ENCODE measurements around the gene MID1IP1.

Gene MID1IP1

GRCh38 chrX:38816155-38816554, 14.9 kb downstream of the MID1IP1 start:
- DNase-seq (ENCODE audit: low read depth) = no peak

GRCh38 chrX:38817004-38817703, 15.9 kb downstream of the MID1IP1 start:
- no peak for DNase-seq (ENCODE audit: low read depth)

GRCh38 chrX:38819163-38819562, 17.9 kb downstream of the MID1IP1 start:
- DNase-seq (ENCODE audit: low read depth) = no peak

GRCh38 chrX:38819709-38820108, 18.4 kb downstream of the MID1IP1 start:
- no peak for DNase-seq (ENCODE audit: low read depth)

DNA sequence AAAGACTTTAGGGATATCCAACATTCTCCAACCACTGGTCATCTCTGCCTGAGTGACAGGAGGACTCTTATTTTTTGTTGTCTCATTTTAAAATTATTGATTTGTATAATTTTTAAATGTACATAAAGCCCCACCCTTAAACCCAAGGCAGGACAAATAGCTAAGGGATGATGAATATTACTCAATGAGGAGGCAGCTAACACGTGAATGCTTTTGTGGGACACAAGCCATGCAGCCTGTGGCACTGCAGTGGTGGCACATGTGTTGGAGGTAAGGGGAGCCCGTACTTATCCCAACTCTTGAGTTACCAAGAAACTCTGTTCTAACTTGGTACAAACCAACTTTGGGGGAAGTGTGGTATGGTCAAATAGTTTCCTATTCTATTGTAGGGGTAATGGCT, 19.5 kb downstream of the MID1IP1 start:
- DNase-seq (ENCODE audit: low read depth) = no peak

DNA sequence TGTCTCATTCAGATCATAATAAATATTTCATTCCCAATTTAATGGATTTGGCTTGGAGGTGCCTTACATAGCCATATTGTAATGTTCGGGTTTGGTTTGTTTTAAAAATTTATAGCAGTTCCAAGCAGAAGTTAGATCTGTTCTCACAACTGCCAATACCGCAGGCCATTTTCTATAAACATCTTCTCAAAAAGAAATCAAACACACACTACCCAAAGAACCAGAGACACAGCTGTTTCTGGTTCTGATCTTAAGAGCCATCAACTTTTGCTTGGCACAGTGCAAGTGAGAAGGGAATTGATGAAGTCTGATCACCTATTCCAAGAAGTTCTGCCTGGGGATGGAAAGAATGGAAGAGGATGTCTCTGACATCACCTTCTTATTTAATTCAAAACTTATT, 22.9 kb downstream of the MID1IP1 start:
- DNase-seq (ENCODE audit: low read depth) = no peak

GRCh38 chrX:38831949-38832348, 30.7 kb downstream of the MID1IP1 start:
- DNase-seq (ENCODE audit: low read depth) = no peak

DNA sequence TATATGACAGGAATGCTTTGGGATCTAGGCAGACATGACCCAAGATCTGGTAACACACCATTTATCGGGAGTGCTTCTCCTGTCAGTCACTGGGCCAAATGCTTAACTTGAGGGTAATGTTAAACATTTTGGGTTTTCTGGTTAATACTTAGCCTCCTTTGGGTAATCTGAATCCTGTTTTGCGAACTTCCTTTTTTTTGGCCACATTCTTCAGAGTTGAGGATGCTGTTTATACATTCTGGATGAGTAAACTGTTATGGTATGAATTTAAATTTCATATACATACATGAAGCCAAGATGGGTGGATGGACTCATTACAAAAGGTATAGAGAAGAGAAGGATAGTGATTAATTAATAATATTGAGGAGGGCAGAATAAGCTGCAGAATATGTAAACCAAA, 36.1 kb downstream of the MID1IP1 start:
- no peak for DNase-seq (ENCODE audit: low read depth)

- DNase-seq (ENCODE audit: low read depth) = no peak
Measured at GRCh38 chrX:38839277-38839676, 38.0 kb downstream of the MID1IP1 start.

GRCh38 chrX:38839944-38840343, 38.7 kb downstream of the MID1IP1 start:
- no peak for DNase-seq (ENCODE audit: low read depth)

DNA sequence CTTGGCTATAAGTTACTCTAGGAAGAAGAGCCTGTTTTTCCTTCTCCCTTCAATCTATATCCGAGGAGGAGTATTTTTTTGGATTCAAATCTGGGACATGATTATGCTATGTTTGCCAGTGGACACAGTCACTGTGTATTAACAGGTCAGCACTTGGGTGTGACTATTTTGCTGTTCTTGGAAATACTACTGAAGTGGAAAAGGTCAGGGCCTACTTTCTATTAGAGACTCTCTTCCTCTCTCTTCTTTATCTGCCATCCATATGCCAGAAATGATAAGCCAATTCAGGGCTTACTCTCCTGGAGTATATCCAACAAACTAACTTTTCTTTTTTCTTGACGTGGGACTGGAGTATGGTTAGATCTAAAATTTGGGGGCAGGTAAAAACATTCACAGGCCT, 40.5 kb downstream of the MID1IP1 start:
- no peak for DNase-seq (ENCODE audit: low read depth)

- DNase-seq (ENCODE audit: low read depth) = no peak
Measured at GRCh38 chrX:38845426-38845825, 44.2 kb downstream of the MID1IP1 start.

GRCh38 chrX:38847206-38847902, 46.1 kb downstream of the MID1IP1 start:
- DNase-seq (ENCODE audit: low read depth) = no peak

DNA sequence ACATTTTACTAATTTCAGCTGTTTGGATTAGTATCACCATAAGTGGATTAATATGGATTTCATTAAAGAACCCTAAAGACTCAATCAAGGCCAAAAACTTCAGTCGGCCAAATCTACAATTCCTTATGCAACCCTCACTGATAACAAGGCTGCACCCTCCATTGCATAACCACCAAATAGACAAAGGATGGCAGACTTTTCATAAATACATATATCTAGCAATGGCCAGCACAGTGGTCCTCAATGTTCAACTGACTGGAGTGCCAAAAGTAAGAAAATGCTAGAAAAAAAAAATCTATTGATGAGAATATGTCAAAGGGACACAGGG, 46.6 kb downstream of the MID1IP1 start:
- DNase-seq (ENCODE audit: low read depth) = no peak

DNA sequence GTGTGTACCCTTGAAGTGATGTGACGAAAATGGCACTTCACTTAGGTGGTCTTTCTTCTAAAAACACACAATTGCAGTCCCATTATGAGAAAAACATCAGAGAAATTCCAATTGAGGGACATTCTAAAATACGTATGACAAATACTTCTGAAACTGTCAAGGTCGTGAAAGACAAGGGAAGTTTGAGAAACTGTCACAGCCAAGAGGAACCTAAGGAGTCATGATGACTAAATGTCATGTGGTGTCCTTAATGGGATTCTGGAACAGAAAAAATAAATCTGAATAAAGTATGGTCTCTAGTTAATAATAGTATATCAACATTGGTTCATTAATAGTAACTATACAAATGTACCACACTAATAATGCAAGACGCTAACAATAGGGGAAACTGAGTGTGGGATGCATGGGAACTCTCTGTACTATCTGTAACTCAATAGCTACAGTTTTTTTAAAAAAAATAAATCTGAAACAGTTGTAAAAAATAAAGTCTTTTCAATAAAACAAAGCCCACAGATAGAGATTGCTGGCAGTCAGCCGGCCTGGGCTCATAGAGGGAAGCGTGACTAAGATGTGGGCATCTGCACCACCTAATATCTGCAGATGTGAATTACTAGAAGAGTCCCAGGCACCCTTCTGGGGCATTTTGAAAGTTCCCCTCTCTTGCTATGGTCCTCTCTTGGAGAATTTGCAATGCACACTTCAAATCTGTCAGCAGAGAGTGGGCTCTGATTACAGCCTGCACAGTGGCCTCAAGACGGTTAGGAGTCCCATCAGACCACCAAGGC, 47.6 kb downstream of the MID1IP1 start:
- DNase-seq (ENCODE audit: low read depth) = no peak

DNA sequence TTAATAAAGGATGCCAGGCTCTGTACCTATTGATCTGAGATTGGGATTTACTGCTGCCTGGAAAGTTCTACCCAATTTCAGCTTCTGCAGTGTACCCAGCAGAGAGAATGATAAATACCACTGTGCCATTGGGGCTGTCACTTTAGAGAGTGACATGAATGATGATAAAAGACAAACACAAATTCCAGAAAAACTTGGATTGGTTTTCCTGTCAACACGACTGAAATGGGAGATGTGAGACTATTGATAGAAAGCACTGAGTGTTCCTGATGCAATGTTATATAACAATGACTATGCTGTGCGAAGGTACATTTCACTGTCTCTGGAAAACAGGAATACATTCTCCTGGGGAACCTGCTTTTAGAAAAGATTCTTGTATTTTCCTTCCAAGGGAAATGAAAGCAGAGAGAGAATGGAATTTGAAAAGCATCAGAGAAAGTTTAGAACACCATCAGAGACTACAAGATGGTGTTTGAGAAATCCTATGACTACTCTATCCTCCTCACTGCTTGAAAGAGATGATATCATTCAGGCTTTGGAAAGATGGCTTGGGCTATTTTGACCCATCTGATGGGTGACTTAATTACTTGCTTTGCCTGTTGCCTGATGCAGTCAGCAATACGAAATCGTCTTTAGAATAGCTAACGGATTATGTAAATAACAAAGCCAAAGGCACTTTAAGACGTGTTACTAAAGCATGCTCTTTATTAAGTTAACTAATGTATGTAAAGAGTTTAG, 49.7 kb downstream of the MID1IP1 start:
- no peak for DNase-seq (ENCODE audit: low read depth)

DNA sequence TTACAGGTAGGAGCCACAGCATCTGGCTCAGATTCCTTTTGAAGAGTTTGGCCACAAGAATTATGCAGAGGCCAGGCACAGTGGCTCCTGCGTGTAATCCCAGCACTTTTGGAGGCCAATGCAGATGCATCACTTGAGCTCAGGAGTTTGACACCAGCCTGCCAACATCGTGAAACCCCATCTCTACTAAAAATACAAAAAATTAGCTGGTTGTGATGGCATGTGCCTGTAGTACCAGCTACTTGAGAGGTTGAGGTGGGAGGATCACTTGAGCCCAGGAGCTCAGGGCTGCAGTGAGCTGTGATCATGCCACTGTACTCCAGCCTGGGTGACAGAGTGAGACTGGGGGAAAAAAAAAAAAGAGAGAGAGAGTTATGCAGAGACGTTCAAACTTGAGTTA, 53.0 kb downstream of the MID1IP1 start:
- DNase-seq (ENCODE audit: low read depth) = no peak

All from HS-5 (cell line).